Fibroblast of skin of scalp (primary cell): ENCODE results near the gene BRSK1.

Experiments
- DNase-seq: peaks from one replicate; pipeline ENCODE4 v3.0.0-alpha.2; 2013

BRSK1 gene

GRCh38 chr19:55273978-55274707 lies 9.7 kb upstream of the BRSK1 start:
- DNase-seq = no peak

- DNase-seq = no peak
Observed at GRCh38 chr19:55275851-55276719, 7.7 kb upstream of the BRSK1 start.

- DNase-seq = no peak
Observed at GRCh38 chr19:55276720-55277430, 6.9 kb upstream of the BRSK1 start.

- DNase-seq = no peak
Observed at GRCh38 chr19:55277494-55277893, 6.3 kb upstream of the BRSK1 start.

- DNase-seq = no peak
Observed at GRCh38 chr19:55278391-55279135, 5.2 kb upstream of the BRSK1 start.

- no peak for DNase-seq
Observed at GRCh38 chr19:55279340-55279739, 4.5 kb upstream of the BRSK1 start.

- DNase-seq = peak; percentile 96
Observed at GRCh38 chr19:55279770-55280643, 3.8 kb upstream of the BRSK1 start, which contains the start of gene HSPBP1. HSPBP1 (minus strand) TSS chr19:55280110; CDS start chr19:55279608, 502 bp downstream.

- no peak for DNase-seq
Observed at GRCh38 chr19:55284405-55285058, 735 bp downstream of the BRSK1 start.

GRCh38 chr19:55285229-55285890 lies 1.6 kb downstream of the BRSK1 start:
- no peak for DNase-seq

- DNase-seq = no peak
Observed at GRCh38 chr19:55287361-55288079, 3.7 kb downstream of the BRSK1 start.

GRCh38 chr19:55289117-55289796 lies 5.5 kb downstream of the BRSK1 start:
- peak; percentile 12 for DNase-seq

- DNase-seq = no peak
Observed at GRCh38 chr19:55297267-55297666, 13.5 kb downstream of the BRSK1 start.

GRCh38 chr19:55299991-55300390 lies 16.2 kb downstream of the BRSK1 start:
- DNase-seq = no peak

- no peak for DNase-seq
Observed at GRCh38 chr19:55300886-55301458, 17.2 kb downstream of the BRSK1 start.

- peak; percentile 74 for DNase-seq
Observed at GRCh38 chr19:55301459-55302317, 17.9 kb downstream of the BRSK1 start.

GRCh38 chr19:55302318-55302703 lies 18.5 kb downstream of the BRSK1 start:
- DNase-seq = no peak

- DNase-seq = no peak
Observed at GRCh38 chr19:55303477-55303876, 19.7 kb downstream of the BRSK1 start.
